ENCODE results near the gene LAGE3.
A peak's percentile ranks its signal among the peaks of the same experiment; 100 is the strongest.

LAGE3 gene

GRCh38 chrX:154443479-154443910 lies 35.6 kb downstream of the LAGE3 start:
- DNase-seq (ENCODE audit: low read depth in 1 of 2, low spot score in 1 of 2): no peak
- Histone ChIP-seq H3K27me3 (ENCODE audit: insufficient read depth, poor library complexity, severe bottlenecking) (no peaks in the 10 kb centered on the region), H3K27ac (replicated peaks) (no peak overlapping the region), H3K4me3 (replicated peaks; ENCODE audit: insufficient read depth, low read length) (peak overlapping the region; percentile 42)
- TF ChIP-seq SPI1 (IDR thresholded peaks at IDR 0.05; ENCODE audit: borderline replicate concordance, low read depth) (no peak), REST (IDR thresholded peaks at IDR 0.05; ENCODE audit: insufficient replicate concordance, low read depth) (no peak), CTCF (IDR thresholded peaks at IDR 0.05; ENCODE audit: insufficient read depth, low read length) (no peak), GABPA (IDR thresholded peaks at IDR 0.05; ENCODE audit: low read depth) (no peak), POLR2AphosphoS5 (IDR thresholded peaks at IDR 0.05; ENCODE audit: low read depth) (no peak)

- TF ChIP-seq GABPA (IDR thresholded peaks at IDR 0.05; ENCODE audit: low read depth) (no peak), REST (IDR thresholded peaks at IDR 0.05; ENCODE audit: insufficient replicate concordance, low read depth) (no peak)
- DNase-seq (ENCODE audit: low read depth in 1 of 2, low spot score in 1 of 2): no peak
- Histone ChIP-seq H3K27ac (replicated peaks) (no peak overlapping the region), H3K27me3 (ENCODE audit: insufficient read depth, poor library complexity, severe bottlenecking) (no peaks in the 10 kb centered on the region), H3K4me3 (replicated peaks; ENCODE audit: insufficient read depth, low read length) (no peak overlapping the region)
These were observed 36.9 kb downstream of the LAGE3 start for GRCh38 chrX:154441984-154442707.

- TF ChIP-seq REST (IDR thresholded peaks at IDR 0.05; ENCODE audit: insufficient replicate concordance, low read depth) (no peak), GABPA (IDR thresholded peaks at IDR 0.05; ENCODE audit: low read depth) (no peak), SPI1 (IDR thresholded peaks at IDR 0.05; ENCODE audit: borderline replicate concordance, low read depth) (no peak), POLR2AphosphoS5 (IDR thresholded peaks at IDR 0.05; ENCODE audit: low read depth) (no peak), CTCF (IDR thresholded peaks at IDR 0.05; ENCODE audit: insufficient read depth, low read length) (no peak)
- no peaks in the 10 kb centered on the region for H3K27me3 ChIP-seq (ENCODE audit: insufficient read depth, poor library complexity, severe bottlenecking)
- DNase-seq (ENCODE audit: low read depth in 1 of 2, low spot score in 1 of 2): no peak
- no peak overlapping the region for H3K27ac ChIP-seq (replicated peaks)
- H3K4me3 ChIP-seq (replicated peaks; ENCODE audit: insufficient read depth, low read length): no peak overlapping the region
These were observed 37.5 kb downstream of the LAGE3 start for GRCh38 chrX:154441564-154441963.

Measured in HL-60 (cell line).